Uterus (tissue), 2 donors: ENCODE measurements around the gene SCAMP4.
"Not testable (repeated sequence)": the region's sequence is repeated elsewhere in the genome, so short reads cannot be mapped to it uniquely, and the experiment has no call there.

Experiments
- POLR2A ChIP-seq, 2 donors: fragments of 450-650 bp; IDR thresholded peaks; one replicate each; pipeline ENCODE4 v1.6.1; 2016; ENCODE audit warnings: antibody characterized with exemption in 2 of 2, mild to moderate bottlenecking in 1 of 2, moderate library complexity in 1 of 2
- TF ChIP-seq, protein P1 (sequence below), 4 experiments: fragments of 200-600 bp in 2 of 4; fragments of 450-650 bp in 2 of 4; sonication (generic) in 2 of 4; IDR thresholded peaks; one replicate each; pipeline ENCODE4 v1.5.1; 2016 to 2019; ENCODE audit warnings: antibody characterized with exemption in 4 of 4, mild to moderate bottlenecking in 2 of 4, moderate library complexity in 1 of 4

GRCh38 chr19:1886360-1886759 lies 18.8 kb upstream of the SCAMP4 start:
- TF ChIP-seq, protein P1, sequence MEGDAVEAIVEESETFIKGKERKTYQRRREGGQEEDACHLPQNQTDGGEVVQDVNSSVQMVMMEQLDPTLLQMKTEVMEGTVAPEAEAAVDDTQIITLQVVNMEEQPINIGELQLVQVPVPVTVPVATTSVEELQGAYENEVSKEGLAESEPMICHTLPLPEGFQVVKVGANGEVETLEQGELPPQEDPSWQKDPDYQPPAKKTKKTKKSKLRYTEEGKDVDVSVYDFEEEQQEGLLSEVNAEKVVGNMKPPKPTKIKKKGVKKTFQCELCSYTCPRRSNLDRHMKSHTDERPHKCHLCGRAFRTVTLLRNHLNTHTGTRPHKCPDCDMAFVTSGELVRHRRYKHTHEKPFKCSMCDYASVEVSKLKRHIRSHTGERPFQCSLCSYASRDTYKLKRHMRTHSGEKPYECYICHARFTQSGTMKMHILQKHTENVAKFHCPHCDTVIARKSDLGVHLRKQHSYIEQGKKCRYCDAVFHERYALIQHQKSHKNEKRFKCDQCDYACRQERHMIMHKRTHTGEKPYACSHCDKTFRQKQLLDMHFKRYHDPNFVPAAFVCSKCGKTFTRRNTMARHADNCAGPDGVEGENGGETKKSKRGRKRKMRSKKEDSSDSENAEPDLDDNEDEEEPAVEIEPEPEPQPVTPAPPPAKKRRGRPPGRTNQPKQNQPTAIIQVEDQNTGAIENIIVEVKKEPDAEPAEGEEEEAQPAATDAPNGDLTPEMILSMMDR (IDR thresholded peaks at IDR 0.05): not testable (repeated sequence)
- TF ChIP-seq POLR2A (IDR thresholded peaks at IDR 0.05): not testable (repeated sequence)
